Transverse colon (tissue), 4 donors: ENCODE data around the gene PZP. TPM values are rescaled to one million over a fixed set of nuclear protein-coding genes. Genes with fewer than 3 reads are reported as not detected.
A peak's percentile ranks its signal among the peaks of the same experiment; 100 is the strongest.

ENCODE experiments used
- DNase-seq: peaks from one replicate; pipeline ENCODE4 v3.0.0-alpha.2; 2019
- H3K27ac ChIP-seq, 4 donors: fragments of 200-600 bp; sonication (generic); 2 replicates each; pipeline ENCODE4 v1.5.1; 2016 to 2018; ENCODE audit warnings: inconsistent platforms in 4 of 4
- H3K27me3 ChIP-seq: fragments of 200-600 bp; sonication (generic); 2 replicates; pipeline ENCODE4 v1.5.1; 2017; ENCODE audit warnings: inconsistent platforms
- H3K36me3 ChIP-seq, 4 donors: fragments of 200-600 bp; sonication (generic); 2 replicates each; pipeline ENCODE4 v1.5.1; 2017 to 2019; ENCODE audit warnings: inconsistent platforms in 4 of 4
- H3K4me1 ChIP-seq, 4 donors: fragments of 200-600 bp; sonication (generic); 2 replicates each; pipeline ENCODE4 v1.5.1; 2017 to 2020; ENCODE audit warnings: inconsistent platforms in 4 of 4
- H3K4me3 ChIP-seq, 4 donors: fragments of 200-600 bp; sonication (generic); 1 replicate in 1 of 4; 2 replicates in 3 of 4; pipeline versions ENCODE4 v1.5.1 to v1.6.1; 2017 to 2019; ENCODE audit warnings: inconsistent platforms in 4 of 4
- H3K9me3 ChIP-seq, 2 donors: fragments of 200-600 bp; sonication (generic); 2 replicates each; pipeline ENCODE4 v1.5.1; 2017 to 2019; ENCODE audit warnings: inconsistent platforms in 2 of 2
- EP300 ChIP-seq: sonication (generic); formaldehyde crosslinking; IDR thresholded peaks from one replicate; pipeline ENCODE4 v1.6.1; 2017; ENCODE audit warnings: antibody characterized with exemption, low read depth
- POLR2A ChIP-seq: fragments of 450-650 bp; IDR thresholded peaks from one replicate; pipeline ENCODE4 v1.6.1; 2016; ENCODE audit warnings: antibody characterized with exemption, mild to moderate bottlenecking, moderate library complexity
- POLR2AphosphoS5 ChIP-seq, 3 donors: sonication (generic); formaldehyde crosslinking; IDR thresholded peaks; one replicate each; pipeline ENCODE4 v1.6.1; 2016; ENCODE audit warnings: antibody characterized with exemption in 3 of 3
- WGBS, 2 donors: methylation state at CpG; one replicate each; pipeline ENCODE4 v1.1.5; 2018; ENCODE audit warnings: low coverage in 1 of 2; 5-methylcytosine and 5-hydroxymethylcytosine counted together
- in situ Hi-C, 4 donors: fragments of 200-750 bp; cut with MboI; loops; one replicate each; pipeline versions ENCODE4 v1.15.0 to v1.15.1; 2017; ENCODE audit warnings: low sequenced_read_pairs in 3 of 4, low pct_ligation_motif_present in 1 of 4, low pct_unique_long_range_greater_than_20kb in 1 of 4
- intact Hi-C: fragments of 100-400 bp; cut with DNase I; formaldehyde crosslinking; loops from one replicate; pipeline ENCODE4 v1.15.1; 2023; ENCODE audit warnings: low total_unique reads
- total RNA-seq, 4 donors: library from RNA; depleted of rRNA; stranded (reverse); fragments of >200 nt; gene quantifications; one replicate each; pipeline ENCODE4 v1.1.0, GENCODE V29; 2016
- TF ChIP-seq, protein P1 (sequence below), 5 experiments: fragments of 200-600 bp in 3 of 5; fragments of 450-650 bp in 2 of 5; sonication (generic) in 3 of 5; IDR thresholded peaks; 1 replicate in 2 of 5; 2 replicates in 3 of 5; pipeline ENCODE4 v1.5.1; 2016 to 2017; ENCODE audit warnings: antibody characterized with exemption in 5 of 5, inconsistent platforms in 3 of 5, mild to moderate bottlenecking in 2 of 5, moderate library complexity in 1 of 5

Gene PZP
- total RNA-seq, 4 donors from 2014 or later, result not detected

DNA sequence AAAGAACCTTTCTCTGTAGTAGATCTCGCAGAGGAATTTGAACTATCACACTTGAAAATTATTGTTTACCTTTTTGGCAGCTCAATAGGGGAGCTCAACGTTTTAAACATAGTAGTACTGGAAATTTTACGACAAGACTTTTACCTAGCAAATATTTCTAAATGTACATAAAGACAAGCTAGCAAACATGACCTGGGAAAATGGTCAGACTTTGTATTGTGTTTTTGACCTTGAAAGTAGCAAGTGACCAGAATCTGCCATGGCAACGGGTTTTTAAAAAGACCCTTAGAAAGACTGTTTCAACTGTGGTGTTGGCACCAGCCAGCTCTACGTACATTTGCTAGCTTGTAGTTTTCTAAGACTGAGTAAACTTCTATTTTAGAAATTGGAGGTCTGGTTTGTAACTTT, 72.3 kb downstream of the PZP start:
- 58 to 63% methylated on average over 4 to 5 of the region's 5 CpGs for WGBS, 2 donors
- DNase-seq, result no peak
- Histone ChIP-seq H3K4me1 (no peaks in the 10 kb centered on the region), H3K27me3 (no peaks in the 10 kb centered on the region), H3K4me3 (no peak overlapping the region), H3K9me3 (no peaks in the 10 kb centered on the region), H3K36me3 (no peaks in the 10 kb centered on the region), H3K27ac (no peak overlapping the region)
- no peak for TF ChIP-seq POLR2AphosphoS5 (IDR thresholded peaks at IDR 0.05)
- no peak for TF ChIP-seq POLR2A
- TF ChIP-seq EP300, result no peak
- TF ChIP-seq, protein P1, sequence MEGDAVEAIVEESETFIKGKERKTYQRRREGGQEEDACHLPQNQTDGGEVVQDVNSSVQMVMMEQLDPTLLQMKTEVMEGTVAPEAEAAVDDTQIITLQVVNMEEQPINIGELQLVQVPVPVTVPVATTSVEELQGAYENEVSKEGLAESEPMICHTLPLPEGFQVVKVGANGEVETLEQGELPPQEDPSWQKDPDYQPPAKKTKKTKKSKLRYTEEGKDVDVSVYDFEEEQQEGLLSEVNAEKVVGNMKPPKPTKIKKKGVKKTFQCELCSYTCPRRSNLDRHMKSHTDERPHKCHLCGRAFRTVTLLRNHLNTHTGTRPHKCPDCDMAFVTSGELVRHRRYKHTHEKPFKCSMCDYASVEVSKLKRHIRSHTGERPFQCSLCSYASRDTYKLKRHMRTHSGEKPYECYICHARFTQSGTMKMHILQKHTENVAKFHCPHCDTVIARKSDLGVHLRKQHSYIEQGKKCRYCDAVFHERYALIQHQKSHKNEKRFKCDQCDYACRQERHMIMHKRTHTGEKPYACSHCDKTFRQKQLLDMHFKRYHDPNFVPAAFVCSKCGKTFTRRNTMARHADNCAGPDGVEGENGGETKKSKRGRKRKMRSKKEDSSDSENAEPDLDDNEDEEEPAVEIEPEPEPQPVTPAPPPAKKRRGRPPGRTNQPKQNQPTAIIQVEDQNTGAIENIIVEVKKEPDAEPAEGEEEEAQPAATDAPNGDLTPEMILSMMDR (IDR thresholded peaks at IDR 0.05), result no peak
- intact Hi-C loops, result no loop called here
- in situ Hi-C loops, result no loop called here

DNA sequence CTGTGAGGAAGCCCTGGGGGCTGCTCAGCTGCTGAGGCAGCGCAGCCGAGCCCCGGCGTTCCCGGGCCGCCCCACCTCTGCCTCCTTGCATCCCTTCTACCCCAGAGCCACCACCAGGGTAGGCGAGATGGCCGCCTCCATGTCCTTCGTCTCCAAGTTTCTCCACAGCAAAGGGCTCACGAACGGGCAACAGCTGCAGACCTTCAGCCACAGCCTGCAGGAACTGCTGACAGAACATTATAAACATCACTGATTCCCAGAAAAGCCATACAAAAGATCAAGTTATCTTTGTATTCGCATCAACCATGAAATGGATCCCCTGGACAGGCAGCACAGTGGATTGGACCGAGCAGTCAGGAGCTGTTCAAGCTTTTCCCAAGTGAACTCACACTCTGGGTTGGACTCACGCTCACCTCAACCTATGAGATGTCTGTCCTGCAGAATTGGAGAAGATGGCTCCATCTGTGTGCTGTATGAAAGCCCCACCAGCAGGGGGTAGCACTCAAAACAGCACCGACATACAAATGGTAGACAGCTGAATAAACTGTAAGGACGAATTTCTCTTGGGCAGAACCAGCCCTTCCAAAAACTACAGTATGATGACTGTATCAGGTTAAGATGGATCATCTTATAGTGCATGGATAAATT, 73.1 kb downstream of the PZP start:
- intact Hi-C loops (no loop called here), in situ Hi-C loops (no loop called here)
- Histone ChIP-seq H3K36me3 (no peaks in the 10 kb centered on the region), H3K4me1 (no peaks in the 10 kb centered on the region), H3K9me3 (no peaks in the 10 kb centered on the region), H3K27ac (peak overlapping the region; percentile 42 to 51 (median 46)), H3K4me3 (no peak overlapping the region), H3K27me3 (no peaks in the 10 kb centered on the region)
- no peak for DNase-seq
- WGBS, 2 donors, result 54 to 61% methylated on average over 7 to 16 of the region's 16 CpGs
- TF ChIP-seq, protein P1 (IDR thresholded peaks at IDR 0.05), result no peak
- TF ChIP-seq EP300 (no peak), POLR2AphosphoS5 (IDR thresholded peaks at IDR 0.05) (no peak), POLR2A (no peak)

DNA sequence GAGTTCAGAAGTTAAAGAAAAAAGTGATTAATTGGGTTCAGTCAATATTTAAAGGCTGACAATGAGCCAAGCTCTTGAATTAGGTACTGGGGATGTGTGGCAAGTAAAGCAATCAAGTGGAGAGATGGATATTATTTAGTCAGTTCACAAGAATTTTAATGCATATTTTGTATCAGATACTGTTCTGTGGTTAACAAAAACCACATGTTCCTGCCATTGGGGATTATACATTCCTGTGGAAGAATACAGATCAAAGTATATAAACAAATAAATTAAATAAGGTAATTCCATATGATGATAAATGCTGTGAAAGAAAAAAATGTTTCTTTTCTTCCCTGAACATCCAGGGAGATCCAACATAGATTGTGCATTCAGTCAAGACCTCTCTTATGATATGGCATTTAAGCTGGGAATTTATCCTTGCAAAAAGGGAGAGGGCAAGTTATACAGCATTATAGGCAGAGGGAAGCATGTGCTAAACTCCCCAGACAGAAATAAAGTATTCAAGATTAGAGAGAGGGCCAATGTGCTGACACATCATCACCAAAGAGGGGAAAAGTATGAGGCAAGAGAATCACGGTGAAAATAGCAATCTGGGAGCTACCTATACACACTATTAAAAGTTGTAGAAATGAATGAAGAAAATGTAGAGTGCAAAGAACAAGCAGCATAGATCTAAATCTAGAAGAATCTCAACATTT, 74.8 kb downstream of the PZP start:
- Histone ChIP-seq H3K27me3 (no peaks in the 10 kb centered on the region), H3K4me3 (no peak overlapping the region), H3K9me3 (no peaks in the 10 kb centered on the region), H3K27ac (no peak overlapping the region), H3K4me1 (no peaks in the 10 kb centered on the region), H3K36me3 (no peaks in the 10 kb centered on the region)
- in situ Hi-C loops (no loop called here), intact Hi-C loops (no loop called here)
- TF ChIP-seq POLR2A (no peak), POLR2AphosphoS5 (IDR thresholded peaks at IDR 0.05) (no peak), EP300 (no peak)
- TF ChIP-seq, protein P1 (IDR thresholded peaks at IDR 0.05), result no peak
- 70 to 75% methylated on average over 1 of the region's 1 CpG for WGBS, 2 donors
- no peak for DNase-seq

DNA sequence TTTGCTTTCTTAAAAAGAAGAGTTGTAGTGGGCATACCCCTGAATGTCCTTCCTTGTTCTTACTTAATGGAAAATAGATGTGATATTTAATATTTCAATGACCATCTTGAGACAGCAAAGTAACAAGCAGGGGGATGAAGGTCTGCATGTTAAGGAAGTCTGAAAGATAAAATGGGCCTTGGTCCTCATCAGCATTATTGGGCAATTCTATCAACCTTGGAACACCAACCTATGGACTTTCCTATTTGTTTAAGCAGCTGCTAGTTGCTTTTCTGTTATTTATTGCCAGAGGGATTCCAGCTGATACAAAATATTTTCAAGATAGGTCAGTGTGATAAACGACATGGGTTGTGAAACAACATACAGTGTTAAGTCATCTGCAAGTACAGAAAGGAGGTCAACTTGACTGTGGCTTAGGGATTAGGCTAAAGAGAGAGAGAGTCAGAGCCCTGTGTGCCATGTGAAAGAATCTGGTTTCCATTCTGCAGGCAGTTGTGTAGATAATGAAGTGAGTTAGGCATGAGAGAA, 76.1 kb downstream of the PZP start:
- WGBS, 2 donors, result 13 to 26% methylated on average over 1 of the region's 1 CpG
- H3K4me1 ChIP-seq, result no peaks in the 10 kb centered on the region

More for the DNA sequence above, 76.1 kb downstream of the PZP start:
- no peaks in the 10 kb centered on the region for H3K27me3 ChIP-seq
- TF ChIP-seq POLR2AphosphoS5 (IDR thresholded peaks at IDR 0.05) (no peak), POLR2A (no peak), EP300 (no peak)
- TF ChIP-seq, protein P1 (IDR thresholded peaks at IDR 0.05), result no peak
- no peaks in the 10 kb centered on the region for H3K9me3 ChIP-seq
- H3K4me3 ChIP-seq, result no peak overlapping the region
- intact Hi-C loops, result no loop called here
- H3K27ac ChIP-seq, result no peak overlapping the region
- DNase-seq, result no peak
- no peaks in the 10 kb centered on the region for H3K36me3 ChIP-seq
- in situ Hi-C loops, result no loop called here
